Measurements from ENCODE around the gene GRID2.

GRID2 gene

DNA sequence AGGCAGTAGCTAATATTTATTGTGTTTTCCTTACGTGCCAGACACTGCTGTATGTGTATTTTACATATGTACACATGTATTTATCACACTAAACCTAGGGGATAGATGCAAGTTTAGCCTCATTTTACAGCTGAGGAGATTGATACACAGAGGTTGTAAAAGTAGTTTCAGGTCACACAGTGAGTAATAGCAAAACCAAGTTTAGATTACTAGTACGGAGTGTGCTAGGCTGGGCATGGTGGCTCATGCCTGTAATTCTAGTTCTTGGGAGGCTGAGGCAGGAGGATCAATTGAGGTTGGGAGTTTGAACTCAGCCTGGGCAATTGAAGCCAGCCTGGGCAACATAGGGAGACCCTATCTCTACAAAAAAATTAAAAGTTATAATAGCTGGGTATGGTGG is 823.7 kb downstream of the GRID2 start:
- no peak for DNase-seq

DNA sequence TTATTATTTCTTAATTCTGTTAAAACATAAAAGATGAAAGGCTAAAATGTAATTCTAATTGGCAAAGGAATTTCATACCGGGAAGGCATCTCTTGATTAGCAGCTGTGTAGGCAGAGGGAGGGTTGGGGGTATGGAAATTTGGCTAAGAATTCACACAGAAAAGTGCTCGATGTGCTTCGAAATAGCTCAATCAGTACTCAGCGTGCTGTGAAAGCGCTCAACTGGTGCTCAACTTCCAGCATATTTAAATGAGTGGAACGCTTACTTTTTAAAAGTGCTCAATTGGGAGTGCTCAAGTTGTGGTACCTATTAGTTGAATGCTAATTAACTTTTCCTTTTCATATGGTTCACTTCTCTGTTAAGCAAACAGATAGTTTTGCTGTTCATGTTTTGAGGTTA is 828.9 kb downstream of the GRID2 start:
- no peak for DNase-seq

DNA sequence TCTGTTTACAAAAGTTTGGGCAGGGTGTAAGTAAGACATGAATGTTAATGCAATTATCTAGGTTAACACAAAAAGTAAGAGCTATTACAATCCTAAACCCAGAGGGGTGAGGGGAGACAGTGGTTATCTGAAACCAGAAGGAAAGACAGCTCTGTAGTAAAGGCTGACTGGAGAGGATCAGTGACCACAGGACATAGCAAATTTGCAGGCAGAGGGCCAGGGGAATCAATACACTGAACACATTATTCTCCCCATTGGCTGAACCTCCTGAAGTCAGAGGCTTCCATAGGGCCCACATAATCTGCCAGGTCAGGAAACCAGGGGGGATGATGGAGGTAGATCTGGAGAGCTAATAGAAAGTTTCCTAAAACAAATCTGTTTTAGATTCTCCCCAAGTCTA is 835.4 kb downstream of the GRID2 start:
- no peak for DNase-seq

DNA sequence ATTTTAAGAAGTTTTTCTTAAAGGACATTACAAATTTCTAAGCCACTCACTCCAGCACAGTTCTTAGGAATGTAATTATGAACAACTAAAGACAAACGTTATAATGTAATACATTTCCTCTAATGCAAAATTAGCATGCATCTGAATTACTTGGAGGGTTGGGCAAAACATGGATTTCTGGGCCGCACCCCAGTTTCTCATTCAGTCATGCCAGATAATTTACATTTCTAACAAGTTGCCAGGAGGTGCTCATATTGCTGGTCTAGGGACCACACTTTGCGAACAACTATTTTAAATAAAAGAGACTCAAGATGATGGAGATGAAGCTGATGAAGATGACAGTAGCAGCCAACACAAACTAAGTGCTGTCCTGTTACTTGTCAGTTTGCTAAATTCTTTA is 840.1 kb downstream of the GRID2 start:
- no peak for DNase-seq

DNA sequence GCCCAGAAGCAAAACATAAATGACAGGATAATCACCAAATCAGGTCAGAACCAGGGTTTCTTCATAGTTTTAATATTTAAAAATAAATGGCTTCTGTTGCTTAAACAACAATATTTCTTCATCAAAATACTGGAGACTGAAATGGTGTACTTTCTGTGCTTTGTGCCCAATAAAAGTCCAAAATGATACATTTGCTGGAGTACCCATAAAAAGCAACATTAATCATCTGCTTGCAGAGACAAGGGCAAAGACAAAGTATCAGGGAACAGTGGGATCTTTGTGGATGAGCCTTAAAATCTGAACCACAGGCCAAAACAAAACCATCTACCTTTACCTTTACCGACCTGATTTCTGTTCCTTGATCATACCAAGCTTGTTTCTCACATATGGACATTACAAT is 840.9 kb downstream of the GRID2 start:
- DNase-seq: no peak

DNA sequence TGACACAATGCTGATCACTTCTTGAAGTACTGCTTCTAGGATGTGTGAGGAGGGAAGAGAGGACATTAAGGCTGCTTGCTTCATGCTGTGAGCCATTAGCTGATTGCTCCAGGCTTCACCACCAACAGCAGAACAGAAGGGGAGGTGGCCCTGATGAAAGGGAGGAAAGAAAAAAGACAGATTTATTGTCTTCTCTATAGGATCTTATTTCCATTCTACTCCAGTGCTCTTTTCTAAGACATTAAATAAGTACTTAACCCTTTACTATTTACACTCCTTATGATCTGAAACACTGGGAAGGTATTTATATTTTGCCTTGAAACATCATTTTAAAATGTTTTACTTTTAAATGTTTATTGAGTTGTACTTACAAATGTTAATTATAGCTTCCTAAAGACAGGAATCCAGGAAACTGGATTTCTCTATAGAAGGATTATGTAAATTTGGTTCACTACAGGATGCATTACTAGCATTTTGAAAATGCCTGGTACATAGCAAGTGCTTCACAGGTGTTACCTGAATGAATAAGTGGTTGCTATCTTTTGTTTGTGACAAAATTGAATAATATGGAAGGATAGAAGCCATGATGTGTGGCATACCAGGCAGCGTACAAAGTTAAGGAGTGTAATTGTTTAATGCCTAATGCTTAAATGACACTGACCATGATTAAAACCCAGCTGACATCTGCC is 843.9 kb downstream of the GRID2 start:
- DNase-seq: no peak

DNA sequence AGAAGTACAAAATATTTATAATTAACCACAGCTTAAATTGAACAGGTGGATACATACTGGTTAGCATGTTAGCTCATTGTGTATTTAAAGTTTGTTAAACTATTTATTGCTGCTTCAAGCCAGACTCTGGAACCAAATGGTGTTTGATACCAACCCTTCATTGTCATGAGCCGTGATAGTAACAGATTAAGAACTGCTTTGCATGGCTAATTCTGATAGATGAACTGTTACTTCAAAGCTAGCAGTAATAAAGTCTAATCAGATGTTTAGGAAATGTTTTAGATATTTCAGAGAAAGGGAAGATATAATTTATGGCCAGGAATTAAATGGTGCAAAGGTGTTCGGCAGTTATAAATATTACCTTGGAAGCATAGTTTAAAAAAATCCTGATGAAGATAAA is 848.7 kb downstream of the GRID2 start:
- DNase-seq: no peak

DNA sequence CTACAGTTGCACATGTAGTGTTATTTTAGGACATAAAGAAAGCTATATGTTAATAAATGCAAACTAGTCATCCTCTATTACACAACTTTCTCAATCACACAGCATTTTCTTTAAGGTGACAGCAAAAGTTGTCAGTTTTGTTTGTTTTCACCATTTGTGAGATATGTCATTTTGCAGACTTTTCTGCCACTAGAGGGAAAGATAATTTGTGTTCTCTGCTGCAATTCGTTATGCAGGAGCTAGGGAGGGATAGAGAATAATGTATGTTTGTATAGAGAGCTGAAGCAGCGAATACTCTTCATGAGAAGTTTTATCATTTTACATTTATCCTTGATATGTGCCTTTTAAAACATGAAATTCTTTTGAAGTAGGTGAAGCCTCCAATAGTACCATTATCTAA is 854.2 kb downstream of the GRID2 start:
- DNase-seq: no peak

DNA sequence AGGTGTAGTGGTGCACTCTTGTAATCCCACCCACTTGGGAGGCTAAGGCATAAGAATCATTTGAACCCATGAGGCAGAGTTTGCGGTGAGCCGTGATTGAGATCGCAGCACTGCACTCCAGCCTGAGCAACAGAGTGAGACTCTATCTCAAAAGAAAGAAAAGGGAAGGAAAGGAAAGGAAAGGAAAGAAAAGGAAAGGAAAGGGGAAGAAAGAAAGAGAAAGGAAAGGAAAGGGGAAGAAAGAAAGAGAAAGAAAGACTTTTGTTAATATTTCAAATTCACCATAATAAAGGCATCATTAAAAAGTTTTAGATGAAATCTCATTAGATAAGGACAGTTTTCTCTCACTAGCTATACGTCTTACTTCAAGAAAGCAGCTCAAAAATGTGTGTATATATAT is 864.3 kb downstream of the GRID2 start:
- no peak for DNase-seq

DNA sequence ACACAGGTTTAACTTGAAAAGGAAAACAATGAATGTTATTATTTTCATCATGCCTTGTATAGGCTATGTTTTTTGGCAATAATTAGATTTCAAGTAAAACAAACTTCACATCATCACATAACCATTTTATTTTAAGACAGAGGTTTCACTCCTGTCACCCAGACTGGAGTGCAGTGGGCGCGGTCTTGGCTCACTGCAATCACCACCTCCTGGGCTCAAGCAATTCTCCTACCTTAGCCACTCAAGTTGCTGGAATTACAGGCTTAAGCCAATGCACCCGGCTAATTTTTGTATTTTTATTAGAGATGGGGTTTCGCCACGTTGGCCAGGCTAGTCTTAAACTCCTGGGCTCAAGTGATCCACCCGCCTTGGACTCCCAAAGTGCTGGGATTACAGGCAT is 866.2 kb downstream of the GRID2 start:
- DNase-seq: no peak

DNA sequence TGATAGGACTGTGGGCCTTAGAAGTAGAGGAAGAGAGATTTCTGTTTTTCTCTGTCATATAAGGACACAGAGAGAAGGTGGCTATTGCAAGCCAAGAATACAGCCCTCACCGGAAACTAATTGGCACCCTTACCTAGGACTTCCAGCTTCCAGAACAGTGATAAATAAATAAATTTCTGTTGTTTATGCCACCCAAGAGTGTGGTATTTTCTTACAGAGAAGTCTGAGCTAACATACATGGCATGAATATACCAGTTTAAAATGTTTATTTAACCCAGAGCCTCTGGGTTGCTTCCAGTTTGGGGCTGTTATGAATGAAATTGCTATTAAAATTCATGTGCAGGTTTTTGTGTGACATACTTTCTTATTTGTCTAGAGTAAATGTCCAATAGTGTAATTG is 870.8 kb downstream of the GRID2 start:
- DNase-seq: no peak

DNA sequence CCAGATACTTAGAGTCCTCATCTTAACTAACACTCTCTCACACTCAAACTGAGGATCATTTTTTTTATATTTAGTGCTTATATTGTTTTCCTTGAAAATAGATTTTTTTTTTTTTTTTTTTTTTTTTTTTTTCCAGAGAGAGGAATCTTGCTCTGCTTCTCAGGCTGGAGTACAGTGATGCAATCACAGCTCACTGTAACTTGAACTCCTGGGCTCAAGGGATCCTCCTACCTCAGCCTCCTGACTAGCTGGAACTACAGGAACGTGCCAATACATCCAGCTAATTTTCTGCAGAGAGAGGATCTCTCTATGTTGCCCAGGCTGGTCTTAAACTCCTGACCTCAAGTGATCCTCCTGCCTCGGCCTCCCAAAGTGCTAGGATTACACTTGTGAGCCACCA is 874.5 kb downstream of the GRID2 start:
- DNase-seq: no peak

DNA sequence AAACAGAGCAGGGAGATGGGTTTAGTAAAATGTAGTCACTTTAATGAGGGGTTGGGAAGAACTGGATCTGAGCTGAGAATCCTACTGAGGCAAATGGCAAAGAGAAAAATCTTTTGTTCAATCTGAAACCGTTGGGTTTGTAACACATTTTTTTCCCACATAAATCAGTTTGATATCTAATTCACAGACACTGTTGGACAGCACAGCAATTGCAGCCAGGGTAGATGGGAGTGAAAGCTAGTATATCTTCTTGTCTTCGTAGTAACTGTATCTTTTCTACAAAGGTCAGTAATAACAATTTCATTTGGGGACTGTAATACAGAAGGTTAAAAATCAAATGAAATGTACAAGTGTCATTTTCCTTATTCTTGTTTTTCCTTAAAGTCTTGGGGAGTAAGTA is 875.3 kb downstream of the GRID2 start:
- no peak for DNase-seq

DNA sequence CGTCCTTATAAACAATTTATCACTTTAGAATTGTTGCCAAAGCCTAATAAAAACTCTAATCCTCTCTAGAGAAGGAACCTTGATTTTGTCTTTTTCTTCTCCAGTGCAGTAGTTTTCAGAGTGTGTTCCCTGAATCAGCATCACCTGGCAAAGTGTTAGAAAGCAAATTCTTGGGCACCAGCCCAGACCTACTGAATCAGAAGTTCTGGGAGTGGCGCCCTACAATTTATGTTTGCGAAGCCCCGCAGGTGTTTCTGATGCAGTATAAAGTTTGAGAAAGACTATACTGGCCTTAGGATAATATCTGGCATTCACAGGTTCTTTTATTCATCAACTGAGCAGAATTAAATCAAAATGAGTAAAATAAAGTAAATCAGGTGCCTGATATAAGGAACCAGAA is 879.0 kb downstream of the GRID2 start:
- DNase-seq: no peak

DNA sequence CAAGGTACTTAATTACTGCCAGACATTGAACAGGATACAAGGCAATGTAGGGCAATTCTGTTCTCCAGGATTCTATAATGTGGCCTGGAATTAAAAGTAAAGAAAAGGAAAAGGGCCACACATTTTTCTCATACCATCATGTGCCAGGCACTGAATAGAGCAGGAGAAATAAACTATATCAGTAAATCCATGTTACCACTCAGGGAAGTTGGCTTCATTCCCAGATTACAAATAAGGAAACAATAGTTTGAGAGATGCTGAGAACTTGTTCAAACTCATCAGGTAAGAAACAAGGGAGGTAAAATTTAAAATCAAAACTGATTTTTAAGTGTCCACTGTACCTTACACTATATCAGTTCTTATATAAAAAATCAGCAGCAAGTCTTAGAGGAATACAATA is 879.8 kb downstream of the GRID2 start:
- no peak for DNase-seq

DNA sequence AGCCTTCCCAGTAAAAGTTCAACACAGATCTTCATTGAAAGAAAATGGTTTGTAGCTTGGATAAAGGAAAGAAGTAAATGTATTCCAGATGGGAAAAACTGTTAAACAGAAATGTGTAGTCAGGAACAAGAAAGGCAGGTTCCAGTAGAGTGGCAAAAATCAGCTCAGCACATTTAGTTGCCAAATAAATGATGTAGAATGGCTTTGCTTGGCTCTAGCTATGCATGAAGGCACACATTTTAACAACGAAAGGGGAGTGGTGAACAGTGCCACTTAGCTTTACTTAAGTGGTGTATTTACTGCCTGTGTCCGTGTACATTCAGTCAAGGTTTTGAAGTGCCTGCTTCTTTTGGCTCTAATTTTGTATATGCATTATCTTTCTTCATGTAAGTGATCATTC is 880.3 kb downstream of the GRID2 start:
- no peak for DNase-seq

DNA sequence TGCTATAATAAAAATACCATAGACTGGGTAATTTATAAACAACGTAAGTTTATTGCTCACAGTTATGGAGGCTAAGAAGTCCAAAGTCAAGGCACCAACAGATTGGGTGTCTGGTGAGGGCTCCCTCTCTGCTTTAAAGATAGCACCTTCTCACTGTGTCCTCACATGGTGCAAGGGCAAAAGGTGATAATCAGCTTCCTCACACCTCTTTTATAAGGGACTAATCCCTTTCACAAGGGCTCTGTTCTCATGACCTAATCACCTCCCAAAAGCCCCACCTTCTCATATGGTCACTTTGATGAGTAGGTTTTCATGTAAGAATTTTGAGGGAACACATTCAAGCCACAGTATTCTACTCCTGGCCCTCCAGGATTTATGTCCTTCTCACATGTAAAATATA is 883.1 kb downstream of the GRID2 start:
- no peak for DNase-seq

DNA sequence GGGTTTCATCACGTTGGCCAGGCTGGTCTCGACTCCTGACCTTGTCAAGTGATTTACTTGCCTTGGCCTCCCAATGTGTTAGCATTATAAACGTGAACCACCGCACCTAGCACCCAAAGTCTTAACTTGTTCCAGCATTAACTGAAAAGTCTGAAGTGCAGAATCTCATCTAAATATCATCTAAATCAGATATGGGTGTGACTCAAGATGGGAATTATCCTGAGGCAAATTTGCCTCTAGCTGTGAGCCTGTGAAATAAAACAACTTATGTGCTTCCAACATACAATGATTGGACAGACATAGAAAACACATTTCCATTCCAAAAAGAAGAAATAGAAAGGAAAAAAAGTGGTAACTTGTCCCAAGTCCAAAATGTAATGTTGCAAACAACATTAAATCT is 883.7 kb downstream of the GRID2 start:
- no peak for DNase-seq

DNA sequence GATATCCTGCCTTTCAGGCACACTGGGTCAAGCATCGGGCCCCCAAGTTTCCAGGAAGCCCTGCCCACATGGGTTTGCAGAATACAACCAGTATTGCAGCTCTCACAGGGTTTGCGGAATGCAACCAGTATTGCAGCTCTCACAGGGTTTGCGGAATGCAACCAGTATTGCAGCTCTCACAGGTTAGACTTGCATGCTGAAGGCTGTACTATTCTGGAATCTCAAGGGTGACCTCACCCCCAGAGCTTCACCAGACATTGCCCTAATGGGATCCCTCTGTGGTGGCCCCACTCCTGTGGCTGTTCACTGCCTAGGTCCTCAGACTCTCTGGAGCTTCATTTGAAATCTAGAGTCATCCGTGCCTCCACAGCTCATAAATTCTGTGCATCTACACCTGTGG is 884.1 kb downstream of the GRID2 start:
- no peak for DNase-seq

DNA sequence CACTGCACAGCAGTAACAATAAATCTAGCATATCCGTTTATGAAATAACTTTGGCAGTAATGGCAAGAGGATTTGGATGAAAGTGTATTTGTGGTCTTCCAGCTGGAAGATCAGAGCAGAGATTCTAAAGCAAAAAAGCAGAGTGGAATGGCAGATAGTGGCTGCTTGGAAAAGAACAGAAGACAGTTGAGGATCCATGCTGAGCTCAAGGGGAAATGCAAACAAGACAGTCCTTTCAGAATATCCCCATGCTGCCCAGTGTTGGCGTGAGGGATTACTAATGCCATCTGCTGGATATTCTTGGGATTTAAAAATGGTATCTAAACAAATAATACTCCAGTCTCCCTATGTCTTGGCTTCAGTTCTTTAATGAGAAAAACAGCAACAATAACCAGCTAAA is 895.7 kb downstream of the GRID2 start:
- DNase-seq: no peak

DNA sequence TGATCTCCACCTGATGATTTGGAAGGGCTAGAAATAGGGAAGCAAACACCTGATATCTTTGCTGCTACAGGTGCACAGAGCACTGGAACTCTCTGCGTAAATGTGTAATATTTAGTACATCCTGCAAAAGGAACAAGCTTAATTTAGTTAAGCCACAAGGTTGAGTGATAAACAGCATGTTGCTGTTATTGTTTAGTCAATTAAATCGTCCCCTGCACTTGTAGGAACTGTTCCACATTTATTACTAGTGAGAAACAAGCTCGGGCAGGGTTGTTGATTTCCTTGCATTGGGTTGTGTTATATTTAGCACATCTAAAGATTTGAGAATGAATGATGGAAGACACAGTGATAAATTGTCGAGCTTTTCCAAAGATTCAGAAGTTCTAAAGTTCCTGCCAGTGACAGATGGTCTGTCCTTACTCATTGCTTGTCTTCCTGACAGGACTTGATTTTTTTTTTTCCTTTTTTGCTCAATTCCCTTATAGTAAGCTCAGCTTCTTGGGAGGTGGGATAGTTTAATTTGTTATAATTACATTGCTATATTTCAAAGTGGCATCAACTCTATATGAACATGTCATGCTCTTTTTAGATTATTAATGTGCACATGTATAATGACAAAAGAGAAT is 897.8 kb downstream of the GRID2 start:
- DNase-seq: no peak

DNA sequence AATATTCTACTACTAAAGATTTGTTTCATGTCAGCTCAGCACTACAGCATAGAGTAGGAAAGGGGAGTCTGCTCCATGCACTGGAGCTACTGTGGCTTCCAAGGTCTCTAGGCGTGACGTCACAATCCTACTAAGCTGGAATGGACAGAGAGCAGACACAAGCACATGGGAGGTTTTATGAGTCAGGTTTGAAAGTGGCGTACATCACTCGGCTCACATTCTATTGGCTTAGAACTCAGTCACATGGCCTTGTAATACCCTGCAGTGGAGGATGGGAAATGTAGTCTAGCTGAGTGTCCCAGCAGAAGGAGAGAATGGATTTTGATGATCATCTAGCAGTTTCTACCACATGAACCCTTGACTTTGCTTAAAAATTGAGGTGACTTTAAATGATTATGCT is 899.9 kb downstream of the GRID2 start:
- DNase-seq: no peak

DNA sequence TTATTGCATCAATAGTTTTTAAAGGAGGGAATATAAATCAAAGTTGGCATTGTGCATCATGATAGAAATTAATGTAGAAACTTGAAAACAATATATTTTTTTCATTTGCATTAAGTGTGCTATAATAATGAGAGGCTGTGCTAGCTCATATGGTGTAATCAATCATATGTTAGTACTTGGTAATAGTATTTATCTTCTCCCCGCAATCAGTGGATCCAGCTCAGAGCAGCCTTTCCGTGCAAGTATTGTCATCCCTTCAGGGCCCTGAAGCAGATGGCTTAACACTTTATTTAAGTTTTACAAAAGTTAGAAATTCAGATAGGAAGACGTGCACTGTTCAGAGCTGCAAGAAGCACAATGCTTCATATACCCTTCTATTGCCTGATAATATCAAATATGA is 908.5 kb downstream of the GRID2 start:
- no peak for DNase-seq

DNA sequence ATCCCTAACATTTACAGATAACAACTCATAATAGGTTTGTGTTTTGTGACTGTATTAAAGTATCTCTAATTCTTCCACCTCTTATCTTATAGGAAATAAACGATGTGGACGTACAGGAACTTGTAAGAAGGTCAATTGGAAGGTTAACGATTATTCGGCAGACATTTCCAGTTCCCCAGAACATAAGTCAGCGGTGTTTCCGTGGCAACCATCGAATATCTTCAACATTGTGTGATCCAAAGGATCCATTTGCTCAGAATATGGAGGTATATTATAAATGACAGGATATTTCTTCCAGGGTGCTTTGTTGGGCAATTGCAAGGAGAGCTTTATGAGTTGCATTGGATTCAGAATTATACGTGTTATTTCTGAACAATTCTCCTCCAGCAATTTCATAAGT is 912.9 kb downstream of the GRID2 start:
- no peak for DNase-seq

DNA sequence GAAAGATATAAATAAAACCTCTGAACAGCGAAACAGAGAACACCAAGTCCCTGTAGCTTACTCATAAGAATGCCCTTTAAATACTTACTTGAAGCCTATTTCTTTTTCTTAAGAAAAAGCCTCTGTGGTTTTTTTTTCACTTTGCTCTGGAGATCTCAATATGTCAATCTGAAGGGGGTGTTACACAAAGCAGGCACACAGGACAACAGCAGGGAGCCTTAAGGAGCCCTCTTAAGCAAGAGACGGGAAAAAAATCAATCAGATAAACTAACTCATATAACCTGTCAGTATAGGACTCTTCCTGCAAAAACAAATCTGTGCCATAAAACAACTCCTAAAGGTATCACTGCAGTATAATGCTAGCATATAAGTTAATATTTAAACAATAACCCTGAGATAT is 913.7 kb downstream of the GRID2 start:
- no peak for DNase-seq
